ENCODE results near the gene HYAL1.
A peak's percentile ranks its signal among the peaks of the same experiment; 100 is the strongest.

HYAL1 gene

GRCh38 chr3:50259432-50260026 lies 43.8 kb downstream of the HYAL1 start:
- H3K4me1 ChIP-seq (ENCODE audit: control insufficient read depth, insufficient read depth, low read length), result peaks cover 47% of the 10 kb centered on the region
- no peaks in the 10 kb centered on the region for H3K9me3 ChIP-seq (ENCODE audit: control insufficient read depth, low read length)
- no peak overlapping the region for H3K4me3 ChIP-seq (ENCODE audit: insufficient read depth, low read depth, low read length)
- H3K36me3 ChIP-seq (ENCODE audit: control insufficient read depth, insufficient read depth, low read length), result peaks cover 16% of the 10 kb centered on the region
- H3K27ac ChIP-seq (ENCODE audit: insufficient read depth, low read depth, low read length, poor library complexity, severe bottlenecking), result peak overlapping the region; percentile 51
- no peaks in the 10 kb centered on the region for H3K27me3 ChIP-seq (ENCODE audit: control insufficient read depth, insufficient read depth, low read length, poor library complexity, severe bottlenecking)
- WGBS, 2 experiments, result 70% methylated on average over 18 of the region's 18 CpGs

GRCh38 chr3:50258979-50259378 lies 44.4 kb downstream of the HYAL1 start:
- H3K27ac ChIP-seq (ENCODE audit: insufficient read depth, low read depth, low read length, poor library complexity, severe bottlenecking), result no peak overlapping the region
- H3K4me1 ChIP-seq (ENCODE audit: control insufficient read depth, insufficient read depth, low read length), result peaks cover 43% of the 10 kb centered on the region
- 90 to 91% methylated on average over 16 of the region's 16 CpGs for WGBS, 2 experiments
- H3K9me3 ChIP-seq (ENCODE audit: control insufficient read depth, low read length), result no peaks in the 10 kb centered on the region
- H3K27me3 ChIP-seq (ENCODE audit: control insufficient read depth, insufficient read depth, low read length, poor library complexity, severe bottlenecking), result no peaks in the 10 kb centered on the region
- peaks cover 18% of the 10 kb centered on the region for H3K36me3 ChIP-seq (ENCODE audit: control insufficient read depth, insufficient read depth, low read length)
- H3K4me3 ChIP-seq (ENCODE audit: insufficient read depth, low read depth, low read length), result no peak overlapping the region

- Histone ChIP-seq H3K9me3 (ENCODE audit: control insufficient read depth, low read length) (no peaks in the 10 kb centered on the region), H3K36me3 (ENCODE audit: control insufficient read depth, insufficient read depth, low read length) (peaks cover 20% of the 10 kb centered on the region), H3K4me3 (ENCODE audit: insufficient read depth, low read depth, low read length) (no peak overlapping the region), H3K4me1 (ENCODE audit: control insufficient read depth, insufficient read depth, low read length) (peaks cover 36% of the 10 kb centered on the region), H3K27ac (ENCODE audit: insufficient read depth, low read depth, low read length, poor library complexity, severe bottlenecking) (peak overlapping the region; percentile 76), H3K27me3 (ENCODE audit: control insufficient read depth, insufficient read depth, low read length, poor library complexity, severe bottlenecking) (no peaks in the 10 kb centered on the region)
- 91 to 92% methylated on average over 16 to 17 of the region's 17 CpGs for WGBS, 2 experiments
These were observed 45.2 kb downstream of the HYAL1 start for GRCh38 chr3:50258029-50258680.

GRCh38 chr3:50256978-50257890 lies 46.1 kb downstream of the HYAL1 start:
- peaks cover 29% of the 10 kb centered on the region for H3K36me3 ChIP-seq (ENCODE audit: control insufficient read depth, insufficient read depth, low read length)
- no peak overlapping the region for H3K4me3 ChIP-seq (ENCODE audit: insufficient read depth, low read depth, low read length)
- H3K27ac ChIP-seq (ENCODE audit: insufficient read depth, low read depth, low read length, poor library complexity, severe bottlenecking), result no peak overlapping the region
- peaks cover 31% of the 10 kb centered on the region for H3K4me1 ChIP-seq (ENCODE audit: control insufficient read depth, insufficient read depth, low read length)
- WGBS, 2 experiments, result 91% methylated on average over 20 of the region's 20 CpGs
- no peaks in the 10 kb centered on the region for H3K27me3 ChIP-seq (ENCODE audit: control insufficient read depth, insufficient read depth, low read length, poor library complexity, severe bottlenecking)
- no peaks in the 10 kb centered on the region for H3K9me3 ChIP-seq (ENCODE audit: control insufficient read depth, low read length)

- no peaks in the 10 kb centered on the region for H3K9me3 ChIP-seq (ENCODE audit: control insufficient read depth, low read length)
- H3K4me1 ChIP-seq (ENCODE audit: control insufficient read depth, insufficient read depth, low read length), result peaks cover 17% of the 10 kb centered on the region
- H3K27me3 ChIP-seq (ENCODE audit: control insufficient read depth, insufficient read depth, low read length, poor library complexity, severe bottlenecking), result no peaks in the 10 kb centered on the region
- H3K4me3 ChIP-seq (ENCODE audit: insufficient read depth, low read depth, low read length), result no peak overlapping the region
- WGBS, 2 experiments, result 96% methylated on average over 9 of the region's 9 CpGs
- peaks cover 38% of the 10 kb centered on the region for H3K36me3 ChIP-seq (ENCODE audit: control insufficient read depth, insufficient read depth, low read length)
- no peak overlapping the region for H3K27ac ChIP-seq (ENCODE audit: insufficient read depth, low read depth, low read length, poor library complexity, severe bottlenecking)
These were observed 48.1 kb downstream of the HYAL1 start for GRCh38 chr3:50255251-50255615.

- WGBS, 2 experiments, result 93 to 94% methylated on average over 8 of the region's 8 CpGs
These were observed 48.7 kb downstream of the HYAL1 start for GRCh38 chr3:50254577-50255250.

GRCh38 chr3:50251220-50251619 lies 52.2 kb downstream of the HYAL1 start:
- Histone ChIP-seq H3K9me3 (ENCODE audit: control insufficient read depth, low read length) (no peaks in the 10 kb centered on the region), H3K27ac (ENCODE audit: insufficient read depth, low read depth, low read length, poor library complexity, severe bottlenecking) (no peak overlapping the region), H3K36me3 (ENCODE audit: control insufficient read depth, insufficient read depth, low read length) (peaks cover 33% of the 10 kb centered on the region), H3K27me3 (ENCODE audit: control insufficient read depth, insufficient read depth, low read length, poor library complexity, severe bottlenecking) (no peaks in the 10 kb centered on the region), H3K4me3 (ENCODE audit: insufficient read depth, low read depth, low read length) (no peak overlapping the region), H3K4me1 (ENCODE audit: control insufficient read depth, insufficient read depth, low read length) (peaks cover 18% of the 10 kb centered on the region)
- WGBS, 2 experiments, result 96% methylated on average over 8 of the region's 8 CpGs

More at GRCh38 chr3:50254577-50255250, 48.7 kb downstream of the HYAL1 start:
- Histone ChIP-seq H3K27ac (ENCODE audit: insufficient read depth, low read depth, low read length, poor library complexity, severe bottlenecking) (no peak overlapping the region), H3K4me3 (ENCODE audit: insufficient read depth, low read depth, low read length) (no peak overlapping the region), H3K9me3 (ENCODE audit: control insufficient read depth, low read length) (no peaks in the 10 kb centered on the region), H3K4me1 (ENCODE audit: control insufficient read depth, insufficient read depth, low read length) (peaks cover 16% of the 10 kb centered on the region), H3K27me3 (ENCODE audit: control insufficient read depth, insufficient read depth, low read length, poor library complexity, severe bottlenecking) (no peaks in the 10 kb centered on the region), H3K36me3 (ENCODE audit: control insufficient read depth, insufficient read depth, low read length) (peaks cover 43% of the 10 kb centered on the region)

GRCh38 chr3:50250514-50250913 lies 52.9 kb downstream of the HYAL1 start:
- Histone ChIP-seq H3K27ac (ENCODE audit: insufficient read depth, low read depth, low read length, poor library complexity, severe bottlenecking) (no peak overlapping the region), H3K4me1 (ENCODE audit: control insufficient read depth, insufficient read depth, low read length) (peaks cover 24% of the 10 kb centered on the region), H3K27me3 (ENCODE audit: control insufficient read depth, insufficient read depth, low read length, poor library complexity, severe bottlenecking) (no peaks in the 10 kb centered on the region), H3K9me3 (ENCODE audit: control insufficient read depth, low read length) (no peaks in the 10 kb centered on the region), H3K4me3 (ENCODE audit: insufficient read depth, low read depth, low read length) (no peak overlapping the region), H3K36me3 (ENCODE audit: control insufficient read depth, insufficient read depth, low read length) (peaks cover 29% of the 10 kb centered on the region)
- 95 to 96% methylated on average over 4 of the region's 4 CpGs for WGBS, 2 experiments
